DMS 273 (cell line): ENCODE results near the gene NMT1.

Experiments used
- DNase-seq: peaks from one replicate; lab custom pipeline; 2025; ENCODE audit not compliant: unreplicated experiment; lab: John Stamatoyannopoulos, UW

The NMT1 gene

GRCh38 chr17:45149037-45149668, 88.0 kb downstream of the NMT1 start:
- DNase-seq: peak; percentile 92

GRCh38 chr17:45149669-45150664, 88.8 kb downstream of the NMT1 start:
- DNase-seq: peak; percentile 84

GRCh38 chr17:45150911-45151809, 90.0 kb downstream of the NMT1 start:
- peak; percentile 49 for DNase-seq

GRCh38 chr17:45155029-45155428, 93.9 kb downstream of the NMT1 start:
- no peak for DNase-seq

GRCh38 chr17:45155483-45155882, 94.4 kb downstream of the NMT1 start:
- no peak for DNase-seq

GRCh38 chr17:45156242-45156641, 95.1 kb downstream of the NMT1 start:
- no peak for DNase-seq
